G401.6 (cell line): ENCODE data around the gene UBE2K.
A peak's percentile ranks its signal among the peaks of the same experiment; 100 is the strongest.
"Not testable (repeated sequence)": the region's sequence is repeated elsewhere in the genome, so short reads cannot be mapped to it uniquely, and the experiment has no call there.

Source experiments
- FAIRE-seq: peaks from 2 replicates; lab custom pipeline; 2012; peaks lifted over from hg19 to GRCh38; lab: Jason Lieb, UNC

Gene UBE2K

DNA sequence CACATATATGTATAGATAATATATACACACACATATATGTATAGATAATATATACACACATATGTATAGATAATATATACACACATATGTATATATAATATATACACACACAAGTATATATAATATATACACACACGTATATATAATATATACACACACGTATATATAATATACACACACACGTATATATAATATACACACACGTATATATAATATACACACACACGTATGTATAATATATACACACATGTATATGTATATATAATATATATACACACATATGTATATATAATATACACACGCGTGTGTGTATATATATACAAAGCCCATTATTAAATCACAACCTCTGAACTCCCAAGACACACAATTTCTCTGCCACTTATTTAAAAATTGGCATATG, 8.0 kb upstream of the UBE2K start:
- peak; percentile 93 for FAIRE-seq

DNA sequence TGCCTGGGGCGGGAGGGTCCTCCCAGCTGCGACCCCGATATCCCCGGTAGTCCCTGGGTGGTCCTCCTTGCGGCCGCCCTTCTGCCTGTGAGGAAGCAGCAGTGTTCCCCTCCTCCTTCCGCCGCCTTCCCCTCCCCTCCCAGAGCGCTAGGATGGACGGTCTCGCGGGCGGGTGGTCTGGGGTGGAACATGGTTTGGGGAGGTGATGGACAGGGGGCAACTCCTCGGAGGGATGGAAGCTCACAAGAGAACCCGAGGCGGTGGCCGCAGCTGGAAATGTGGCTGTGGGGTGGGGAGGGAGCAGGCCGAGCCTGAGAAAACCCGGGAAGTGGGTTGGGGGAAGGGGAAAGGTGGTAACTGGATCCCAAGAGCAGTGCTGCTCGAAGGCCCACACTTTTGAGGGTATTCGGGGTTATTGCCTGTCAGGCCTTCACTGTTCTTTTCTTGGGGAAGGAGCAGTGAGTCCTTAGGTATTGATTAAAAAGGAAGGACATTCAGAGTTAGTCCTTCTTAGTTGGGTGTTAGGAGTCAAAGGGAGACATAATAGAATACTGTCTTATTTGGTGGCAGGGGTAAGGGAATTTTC, 581 bp downstream of the UBE2K start:
- FAIRE-seq = no peak

DNA sequence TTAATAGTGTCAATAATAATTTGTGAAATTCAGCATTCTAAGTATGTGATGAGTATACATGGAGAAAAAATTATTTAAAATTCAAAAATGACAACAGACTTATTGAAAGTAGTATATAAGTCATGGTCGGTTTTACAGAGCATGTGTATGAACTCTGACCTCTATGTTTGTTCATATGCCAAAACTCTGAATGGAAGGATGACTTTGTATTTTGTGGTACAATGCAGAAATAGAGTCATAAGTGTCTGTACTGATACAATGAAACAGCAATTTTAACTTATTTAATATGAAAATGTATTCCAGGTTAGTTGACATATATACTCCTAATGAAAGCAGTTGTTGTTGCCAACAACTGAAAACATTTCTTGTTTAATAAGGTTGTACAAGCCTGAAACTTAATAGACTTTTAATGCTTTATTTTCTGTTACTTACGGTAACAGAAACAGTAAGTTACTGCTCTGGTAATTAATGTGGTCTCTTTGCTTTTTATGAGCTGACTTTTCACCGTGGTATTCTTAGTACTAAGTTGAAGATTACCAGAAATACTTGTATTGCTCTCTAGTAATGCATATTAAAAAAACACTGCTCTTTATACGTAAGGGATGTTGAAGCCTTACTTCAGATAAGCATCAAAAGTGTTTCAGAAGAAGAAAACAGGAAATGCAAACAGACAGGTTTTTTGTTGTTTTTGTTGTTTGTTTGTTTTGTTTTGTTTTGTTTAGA, 1.9 kb downstream of the UBE2K start:
- peak; percentile 76 for FAIRE-seq

GRCh38 chr4:39700554-39700953, 2.6 kb downstream of the UBE2K start:
- no peak for FAIRE-seq

GRCh38 chr4:39702716-39703115, 4.8 kb downstream of the UBE2K start:
- no peak for FAIRE-seq

DNA sequence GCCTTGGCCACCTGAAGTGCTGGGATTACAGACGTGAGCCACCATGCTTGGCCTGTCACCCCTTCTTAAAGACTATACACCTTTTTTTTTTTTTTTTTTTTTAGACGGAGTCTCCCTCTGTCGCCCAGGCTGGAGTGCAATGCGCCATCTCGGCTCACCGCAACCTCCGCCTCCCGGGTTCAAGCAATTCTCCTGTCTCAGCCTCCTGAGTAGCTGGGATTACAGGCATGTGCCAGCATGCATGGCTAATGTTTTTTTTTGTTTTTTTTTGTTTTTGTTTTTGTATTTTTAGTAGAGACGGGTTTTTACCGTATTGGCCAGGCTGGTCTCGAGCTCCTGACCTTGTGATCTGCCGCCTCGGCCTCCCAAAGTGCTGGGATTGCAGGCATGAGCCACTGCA, 6.9 kb downstream of the UBE2K start:
- not testable (repeated sequence) for FAIRE-seq

DNA sequence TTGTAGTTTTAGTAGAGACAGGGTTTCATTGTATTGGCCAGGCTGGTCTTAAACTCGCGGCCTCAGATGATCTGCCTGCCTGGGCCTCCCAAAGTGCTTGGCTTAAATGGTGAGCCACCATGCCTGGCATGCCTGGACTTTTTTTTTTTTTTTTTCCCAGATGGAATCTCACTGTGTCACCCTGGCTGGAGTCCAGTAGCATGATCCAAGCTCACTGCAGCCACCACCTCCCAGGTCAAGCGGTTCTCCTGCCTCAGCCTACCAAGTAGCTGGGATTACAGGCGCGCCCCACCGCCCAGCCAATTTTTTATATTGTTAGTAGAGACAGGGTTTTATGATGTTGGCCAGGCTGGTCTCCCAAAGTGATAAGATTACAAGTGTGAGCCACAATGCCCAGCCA, 8.4 kb downstream of the UBE2K start:
- no peak for FAIRE-seq

- no peak for FAIRE-seq
These were observed 9.0 kb downstream of the UBE2K start for GRCh38 chr4:39706741-39707511.

DNA sequence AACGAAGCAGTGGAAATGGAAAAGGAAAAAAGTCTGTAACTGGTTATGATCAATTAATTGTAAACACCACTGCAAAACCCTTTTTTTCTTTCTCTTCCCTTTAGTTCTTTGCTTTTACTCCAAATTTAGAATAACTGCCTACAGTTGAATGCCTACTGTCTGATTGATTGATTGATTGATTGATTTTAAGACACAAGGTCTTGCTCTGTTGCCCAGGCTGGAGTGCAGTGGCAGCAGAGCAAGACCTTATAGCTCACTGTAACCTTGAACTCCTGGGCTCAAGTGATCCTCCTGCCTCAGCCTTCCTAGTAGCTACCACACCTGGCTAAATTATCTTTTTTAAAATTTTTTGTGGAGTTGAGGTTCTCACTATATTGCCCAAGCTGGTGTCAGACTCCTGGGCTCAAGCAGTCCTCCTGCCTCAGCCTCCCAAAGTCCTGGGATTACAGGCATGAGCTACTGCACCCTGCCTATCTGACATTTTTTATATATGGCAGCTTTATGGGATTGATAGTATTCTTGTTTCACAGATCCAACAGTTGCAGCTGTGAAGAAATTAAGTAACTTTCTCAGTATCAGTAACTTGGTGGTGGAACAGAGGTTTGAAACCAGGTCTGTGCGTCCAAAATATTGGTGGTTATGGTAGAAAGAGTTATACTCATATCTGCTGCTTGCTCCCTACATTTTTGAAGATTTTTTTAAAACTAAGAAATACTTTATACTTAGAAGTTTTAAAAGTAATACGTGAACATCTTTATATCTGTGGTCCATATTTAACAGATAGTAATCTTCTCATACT, 12.4 kb downstream of the UBE2K start:
- no peak for FAIRE-seq

GRCh38 chr4:39712819-39713607, 15.1 kb downstream of the UBE2K start:
- no peak for FAIRE-seq

- FAIRE-seq = no peak
These were observed 15.8 kb downstream of the UBE2K start for GRCh38 chr4:39713691-39714090.

- FAIRE-seq = no peak
These were observed 16.2 kb downstream of the UBE2K start for GRCh38 chr4:39714166-39714565.

DNA sequence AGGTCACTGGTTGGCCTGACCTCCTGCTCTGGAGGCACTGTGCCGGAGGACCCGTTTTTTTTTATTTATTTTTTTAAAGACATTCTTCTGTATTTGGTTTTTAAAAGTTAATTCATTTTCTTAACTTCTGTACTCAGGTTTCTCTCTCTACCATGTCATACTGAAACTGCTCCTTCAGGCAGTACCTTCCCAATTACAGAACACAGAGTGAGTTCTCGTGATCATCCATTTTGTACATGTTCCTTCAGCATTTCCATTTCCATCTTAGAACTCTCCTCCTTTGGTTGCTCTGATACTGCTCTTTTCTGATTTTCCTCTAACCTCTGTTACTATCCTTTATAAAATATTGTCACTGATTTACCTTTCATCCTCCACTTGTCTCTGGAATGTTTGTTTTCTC, 17.9 kb downstream of the UBE2K start:
- FAIRE-seq = no peak

DNA sequence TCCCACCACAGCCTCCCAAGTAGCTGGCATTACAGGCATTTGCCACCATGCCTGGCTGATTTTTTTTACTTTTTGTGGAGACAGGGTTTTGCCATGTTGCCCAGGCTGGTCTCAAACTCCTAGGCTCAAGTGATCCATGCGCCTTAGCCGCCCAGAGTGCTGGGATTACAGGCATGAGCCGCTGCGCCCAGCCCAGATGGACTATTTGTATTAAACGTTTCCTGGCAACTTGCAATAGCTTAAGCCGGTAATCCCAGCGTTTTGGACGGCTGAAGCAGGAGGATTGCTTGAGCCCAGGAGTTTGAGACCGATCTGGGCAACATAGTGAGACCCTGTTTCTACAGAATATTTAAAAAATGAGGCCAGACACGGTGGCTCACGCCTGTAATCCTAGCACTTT, 18.4 kb downstream of the UBE2K start:
- no peak for FAIRE-seq

DNA sequence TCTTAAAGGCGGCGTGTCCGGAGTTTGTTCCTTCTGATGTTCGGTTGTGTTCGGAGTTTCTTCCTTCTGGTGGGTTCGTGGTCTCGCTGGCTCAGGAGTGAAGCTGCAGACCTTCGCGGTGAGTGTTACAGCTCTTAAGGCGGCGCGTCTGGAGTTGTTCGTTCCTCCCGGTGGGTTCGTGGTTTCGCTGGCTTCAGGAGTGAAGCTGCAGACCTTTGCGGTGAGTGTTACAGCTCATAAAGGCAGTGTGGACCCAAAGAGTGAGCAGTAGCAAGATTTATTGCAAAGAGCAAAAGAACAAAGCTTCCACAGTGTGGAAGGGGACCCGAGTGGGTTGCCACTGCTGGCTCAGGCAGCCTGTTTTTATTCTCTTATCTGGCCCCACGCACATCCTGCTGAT, 19.8 kb downstream of the UBE2K start:
- FAIRE-seq = not testable (repeated sequence)

DNA sequence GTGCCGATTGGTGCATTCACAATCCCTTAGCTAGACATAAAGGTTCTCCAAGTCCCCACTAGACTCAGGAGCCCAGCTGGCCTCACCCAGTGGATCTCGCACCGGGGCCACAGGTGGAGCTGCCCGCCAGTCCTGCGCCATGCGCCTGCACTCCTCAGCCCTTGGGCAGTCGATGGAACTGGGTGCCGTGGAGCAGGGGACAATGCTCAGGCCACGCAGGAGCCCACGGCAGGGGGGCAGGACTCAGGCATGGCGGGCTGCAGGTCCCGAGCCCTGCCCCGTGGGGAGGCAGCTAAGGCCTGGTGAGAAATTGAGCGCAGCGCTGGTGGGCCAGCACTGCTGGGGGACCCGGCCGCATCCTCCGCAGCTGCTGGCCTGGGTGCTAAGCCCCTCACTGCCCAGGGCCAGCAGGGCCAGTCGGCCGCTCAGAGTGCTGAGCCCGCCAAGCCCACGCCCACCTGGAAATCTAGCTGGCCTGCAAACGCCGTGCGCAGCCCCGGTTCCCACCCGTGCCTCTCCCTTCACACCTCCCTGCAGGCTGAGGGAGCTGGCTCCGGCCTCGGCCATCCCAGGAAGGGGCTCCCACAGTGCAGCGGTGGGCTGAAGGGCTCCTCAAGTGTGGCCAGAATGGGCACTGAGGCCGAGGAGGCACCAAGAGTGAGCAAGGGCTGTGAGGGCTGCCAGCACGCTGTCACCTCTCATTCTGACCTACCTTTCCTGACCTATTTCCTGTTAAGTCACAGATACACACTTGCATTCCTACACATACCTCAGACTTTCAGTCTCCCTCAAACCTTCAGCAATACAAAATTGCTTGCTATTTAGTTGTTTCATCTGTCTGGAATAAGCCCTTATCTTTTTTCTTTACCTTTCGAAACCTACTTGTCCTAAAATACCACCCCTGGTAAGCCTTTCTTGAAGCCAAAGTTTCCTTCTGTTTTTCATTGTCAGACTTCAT, 20.7 kb downstream of the UBE2K start:
- FAIRE-seq = no peak

GRCh38 chr4:39719804-39720580, 22.1 kb downstream of the UBE2K start:
- no peak for FAIRE-seq

DNA sequence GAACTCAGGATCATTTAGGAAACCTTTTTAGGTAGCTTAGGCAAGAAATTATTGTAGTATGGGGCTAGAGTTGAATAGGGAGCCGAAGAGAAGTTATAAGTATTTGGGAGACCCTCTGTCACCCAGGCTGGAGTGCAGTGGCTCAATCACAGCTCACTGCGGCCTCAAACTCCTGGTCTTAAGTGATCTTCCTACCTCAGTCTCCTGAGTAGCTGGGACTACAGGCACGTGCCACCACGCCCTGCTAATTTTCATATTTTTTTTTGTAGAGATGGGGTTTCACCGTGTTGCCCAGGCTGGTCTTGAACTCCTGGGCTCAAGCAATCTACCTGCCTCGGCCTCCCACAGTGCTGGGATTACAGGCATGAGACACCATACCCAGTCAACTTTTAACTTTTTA, 23.3 kb downstream of the UBE2K start:
- not testable (repeated sequence) for FAIRE-seq

DNA sequence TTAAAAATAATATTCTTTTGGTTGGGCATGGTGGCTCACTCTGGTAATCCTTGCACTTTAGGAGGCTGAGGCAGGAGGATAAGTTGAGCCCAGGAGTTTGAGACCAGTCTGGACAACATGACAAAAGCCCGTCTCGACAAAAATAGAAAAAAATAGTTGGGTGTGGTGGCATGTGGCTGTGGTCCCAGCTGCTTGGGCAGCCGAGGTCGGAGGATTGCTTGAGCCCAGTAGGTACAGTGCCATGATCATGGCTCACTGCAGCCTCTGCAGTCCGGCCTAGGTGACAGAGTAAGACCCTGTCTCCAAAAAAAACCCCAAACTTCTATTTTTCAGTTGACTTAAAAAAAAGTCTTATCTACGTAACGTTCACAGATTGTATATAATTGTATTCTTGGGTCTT, 23.9 kb downstream of the UBE2K start:
- no peak for FAIRE-seq

DNA sequence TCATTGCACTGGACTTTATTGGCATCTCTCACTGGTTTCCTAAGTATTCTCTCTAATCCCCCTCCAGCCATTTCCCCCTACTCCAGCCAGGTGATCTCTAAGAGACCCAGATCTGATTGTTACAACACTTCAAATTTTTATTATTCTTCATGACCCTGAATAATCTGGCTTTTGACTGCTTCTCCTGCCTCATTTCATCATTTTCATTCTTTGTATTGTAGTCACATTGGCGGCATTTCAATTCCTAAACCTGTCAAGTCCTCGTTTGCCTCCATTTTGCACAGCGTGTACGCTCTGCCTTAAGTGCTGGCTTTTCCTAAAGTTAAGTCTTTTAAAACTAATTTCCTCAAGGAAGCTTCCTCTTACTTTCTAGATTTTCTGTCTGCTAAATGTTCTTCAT, 31.6 kb downstream of the UBE2K start:
- FAIRE-seq = no peak
